Measurements from ENCODE around the gene C1orf115. TPM values are rescaled to one million over a fixed set of nuclear protein-coding genes. Genes with fewer than 3 reads are reported as not detected.
"Not testable (repeated sequence)": the region's sequence is repeated elsewhere in the genome, so short reads cannot be mapped to it uniquely, and the experiment has no call there.

The C1orf115 gene
- total RNA-seq, 1 experiment from 2014 or later, result 2.5 TPM

- no peak overlapping the region for H3K4me3 ChIP-seq
- no peaks in the 10 kb centered on the region for H3K27me3 ChIP-seq (replicated peaks)
- peaks cover 11% of the 10 kb centered on the region for H3K4me1 ChIP-seq (replicated peaks)
- peak; percentile 34 to 60 for DNase-seq (ENCODE audit: low read depth in 1 of 2, low spot score in 2 of 2)
- no peaks in the 10 kb centered on the region for H3K9me3 ChIP-seq (replicated peaks)
- H3K27ac ChIP-seq, result no peak overlapping the region
- no peaks in the 10 kb centered on the region for H3K36me3 ChIP-seq
Observed at GRCh38 chr1:220682901-220683576, 7.1 kb upstream of the C1orf115 start.

GRCh38 chr1:220683716-220684115, 6.4 kb upstream of the C1orf115 start:
- peaks cover 11% of the 10 kb centered on the region for H3K4me1 ChIP-seq (replicated peaks)
- not testable (repeated sequence) for DNase-seq (ENCODE audit: low read depth in 1 of 2, low spot score in 2 of 2); H3K4me3 ChIP-seq; H3K27me3 ChIP-seq (replicated peaks); H3K27ac ChIP-seq; H3K36me3 ChIP-seq; H3K9me3 ChIP-seq (replicated peaks)

GRCh38 chr1:220684890-220685289, 5.3 kb upstream of the C1orf115 start:
- Histone ChIP-seq H3K4me3 (no peak overlapping the region), H3K36me3 (no peaks in the 10 kb centered on the region), H3K4me1 (replicated peaks) (peaks cover 12% of the 10 kb centered on the region), H3K27ac (no peak overlapping the region), H3K9me3 (replicated peaks) (no peaks in the 10 kb centered on the region), H3K27me3 (replicated peaks) (no peaks in the 10 kb centered on the region)
- no peak for DNase-seq (ENCODE audit: low read depth in 1 of 2, low spot score in 2 of 2)

- peaks cover 20% of the 10 kb centered on the region for H3K4me1 ChIP-seq (replicated peaks)
- no peak overlapping the region for H3K4me3 ChIP-seq
- no peaks in the 10 kb centered on the region for H3K9me3 ChIP-seq (replicated peaks)
- no peak overlapping the region for H3K27ac ChIP-seq
- peaks cover 5% of the 10 kb centered on the region; the same call in 1 of the 2 replicates for H3K27me3 ChIP-seq (replicated peaks)
- no peak for DNase-seq (ENCODE audit: low read depth in 1 of 2, low spot score in 2 of 2)
- H3K36me3 ChIP-seq, result no peaks in the 10 kb centered on the region
Observed at GRCh38 chr1:220685879-220686278, 4.3 kb upstream of the C1orf115 start.

GRCh38 chr1:220687809-220688208, 2.4 kb upstream of the C1orf115 start:
- Histone ChIP-seq H3K27ac (no peak overlapping the region), H3K9me3 (replicated peaks) (no peaks in the 10 kb centered on the region), H3K36me3 (no peaks in the 10 kb centered on the region), H3K27me3 (replicated peaks) (peaks cover 10% of the 10 kb centered on the region; the same call in 1 of the 2 replicates), H3K4me1 (replicated peaks) (peaks cover 17% of the 10 kb centered on the region), H3K4me3 (no peak overlapping the region)
- DNase-seq (ENCODE audit: low read depth in 1 of 2, low spot score in 2 of 2), result no peak

- Histone ChIP-seq H3K4me3 (no peak overlapping the region), H3K27ac (no peak overlapping the region), H3K36me3 (no peaks in the 10 kb centered on the region), H3K27me3 (replicated peaks) (peaks cover 10% of the 10 kb centered on the region; the same call in 1 of the 2 replicates), H3K4me1 (replicated peaks) (peaks cover 9% of the 10 kb centered on the region), H3K9me3 (replicated peaks) (no peaks in the 10 kb centered on the region)
- no peak for DNase-seq (ENCODE audit: low read depth in 1 of 2, low spot score in 2 of 2)
Observed at GRCh38 chr1:220689666-220690065, 497 bp upstream of the C1orf115 start.

GRCh38 chr1:220691053-220691684, 1.0 kb downstream of the C1orf115 start:
- Histone ChIP-seq H3K36me3 (no peaks in the 10 kb centered on the region), H3K27ac (no peak overlapping the region), H3K4me1 (replicated peaks) (peaks cover 9% of the 10 kb centered on the region), H3K4me3 (no peak overlapping the region; the same call in 1 of the 2 replicates), H3K9me3 (replicated peaks) (no peaks in the 10 kb centered on the region), H3K27me3 (replicated peaks) (peaks cover 10% of the 10 kb centered on the region; the same call in 1 of the 2 replicates)
- DNase-seq (ENCODE audit: low read depth in 1 of 2, low spot score in 2 of 2), result no peak

GRCh38 chr1:220692436-220693228, 2.5 kb downstream of the C1orf115 start:
- no peak for DNase-seq (ENCODE audit: low read depth in 1 of 2, low spot score in 2 of 2)
- Histone ChIP-seq H3K9me3 (replicated peaks) (no peaks in the 10 kb centered on the region), H3K36me3 (no peaks in the 10 kb centered on the region), H3K4me1 (replicated peaks) (peaks cover 9% of the 10 kb centered on the region), H3K4me3 (no peak overlapping the region), H3K27me3 (replicated peaks) (peaks cover 10% of the 10 kb centered on the region; the same call in 1 of the 2 replicates), H3K27ac (no peak overlapping the region)

- Histone ChIP-seq H3K4me3 (no peak overlapping the region), H3K4me1 (replicated peaks) (peaks cover 8% of the 10 kb centered on the region), H3K27ac (no peak overlapping the region), H3K36me3 (no peaks in the 10 kb centered on the region), H3K9me3 (replicated peaks) (no peaks in the 10 kb centered on the region), H3K27me3 (replicated peaks) (peaks cover 10% of the 10 kb centered on the region; the same call in 1 of the 2 replicates)
- no peak for DNase-seq (ENCODE audit: low read depth in 1 of 2, low spot score in 2 of 2)
Observed at GRCh38 chr1:220694866-220695382, 4.8 kb downstream of the C1orf115 start.

- DNase-seq (ENCODE audit: low read depth in 1 of 2, low spot score in 2 of 2), result no peak
Observed at GRCh38 chr1:220695426-220695825, 5.3 kb downstream of the C1orf115 start.

GRCh38 chr1:220696226-220696862, 6.2 kb downstream of the C1orf115 start:
- H3K4me1 ChIP-seq (replicated peaks), result no peaks in the 10 kb centered on the region

More at GRCh38 chr1:220695426-220695825, 5.3 kb downstream of the C1orf115 start:
- Histone ChIP-seq H3K9me3 (replicated peaks) (no peaks in the 10 kb centered on the region), H3K27ac (no peak overlapping the region), H3K4me3 (no peak overlapping the region), H3K27me3 (replicated peaks) (peaks cover 10% of the 10 kb centered on the region; the same call in 1 of the 2 replicates), H3K36me3 (no peaks in the 10 kb centered on the region), H3K4me1 (replicated peaks) (peaks cover 3% of the 10 kb centered on the region)

GRCh38 chr1:220696863-220697231, 6.7 kb downstream of the C1orf115 start:
- Histone ChIP-seq H3K36me3 (no peaks in the 10 kb centered on the region), H3K9me3 (replicated peaks) (no peaks in the 10 kb centered on the region), H3K4me3 (no peak overlapping the region), H3K27ac (no peak overlapping the region), H3K4me1 (replicated peaks) (no peaks in the 10 kb centered on the region), H3K27me3 (replicated peaks) (no peaks in the 10 kb centered on the region; the same call in 1 of the 2 replicates)
- no peak for DNase-seq (ENCODE audit: low read depth in 1 of 2, low spot score in 2 of 2)

More at GRCh38 chr1:220696226-220696862, 6.2 kb downstream of the C1orf115 start:
- Histone ChIP-seq H3K9me3 (replicated peaks) (no peaks in the 10 kb centered on the region), H3K4me3 (no peak overlapping the region), H3K36me3 (no peaks in the 10 kb centered on the region), H3K27me3 (replicated peaks) (peaks cover under 1% of the 10 kb centered on the region; the same call in 1 of the 2 replicates), H3K27ac (no peak overlapping the region)
- no peak for DNase-seq (ENCODE audit: low read depth in 1 of 2, low spot score in 2 of 2)

- H3K27me3 ChIP-seq (replicated peaks), result no peaks in the 10 kb centered on the region; the same call in 1 of the 2 replicates
- H3K9me3 ChIP-seq (replicated peaks), result no peaks in the 10 kb centered on the region
- no peak overlapping the region for H3K27ac ChIP-seq
- no peaks in the 10 kb centered on the region for H3K4me1 ChIP-seq (replicated peaks)
- no peak for DNase-seq (ENCODE audit: low read depth in 1 of 2, low spot score in 2 of 2)
- no peaks in the 10 kb centered on the region for H3K36me3 ChIP-seq
- no peak overlapping the region for H3K4me3 ChIP-seq
Observed at GRCh38 chr1:220697326-220697725, 7.2 kb downstream of the C1orf115 start.
